SK-N-SH (cell line): Measurements from ENCODE around the gene FBXO44. TPM values are rescaled to one million over a fixed set of nuclear protein-coding genes. Genes with fewer than 3 reads are reported as not detected.

Experiments used
- CTCF ChIA-PET: fragments of 300-600, 350-600 bp; formaldehyde crosslinking; extraction: SDS; loops from one replicate; lab custom pipeline; 2021; lab: Yijun Ruan, JAX
- POLR2A ChIA-PET: fragments of 350-600 bp; sonication (Branson Sonifier 250); formaldehyde crosslinking; extraction: SDS; loops from one replicate; lab custom pipeline; 2020; ENCODE audit warnings: antibody characterized with exemption, inconsistent platforms; lab: Yijun Ruan, JAX
- DNase-seq: peaks from one replicate; pipeline ENCODE4 v3.0.0; 2012
- H2AFZ ChIP-seq: fragments of 200-600 bp; sonication (generic); 2 replicates; pipeline ENCODE4 v1.8.1; 2016; ENCODE audit warnings: antibody characterized with exemption, mild to moderate bottlenecking, low read depth
- H3F3A ChIP-seq: fragments of 200-600 bp; sonication (generic); replicated peaks from 2 replicates; pipeline ENCODE3; 2016; ENCODE audit warnings: antibody characterized with exemption, mild to moderate bottlenecking; ENCODE audit not compliant: insufficient read depth
- H3K27ac ChIP-seq, 2 experiments: fragments of 200-500 bp in 1 of 2; fragments of 200-600 bp in 1 of 2; sonication (Bioruptor generic) in 1 of 2; sonication (generic), shearing (Covaris generic) in 1 of 2; 2 replicates each; pipeline versions ENCODE4 v1.5.1 to v1.6.1; 2014 to 2016; ENCODE audit warnings: low read depth in 2 of 2, inconsistent platforms in 1 of 2, low read length in 1 of 2, mild to moderate bottlenecking in 1 of 2, mixed read lengths in 1 of 2
- H3K27me3 ChIP-seq: fragments of 200-600 bp; sonication (generic), shearing (Covaris generic); 2 replicates; pipeline ENCODE4 v1.6.1; 2016; ENCODE audit warnings: mixed run types; ENCODE audit not compliant: insufficient read depth
- H3K36me3 ChIP-seq, 2 experiments: fragments of 200-500 bp in 1 of 2; fragments of 200-600 bp in 1 of 2; sonication (Bioruptor generic) in 1 of 2; sonication (generic) in 1 of 2; replicated peaks in 1 of 2; 2 replicates each; pipeline versions ENCODE3 to v1.5.1; 2014 to 2016; ENCODE audit warnings: low read length in 1 of 2, mild to moderate bottlenecking in 1 of 2; ENCODE audit not compliant: insufficient read depth in 2 of 2, control insufficient read depth in 1 of 2
- H3K4me1 ChIP-seq, 2 experiments: fragments of 200-500 bp in 1 of 2; fragments of 200-600 bp in 1 of 2; sonication (Bioruptor generic) in 1 of 2; sonication (generic), shearing (Covaris generic) in 1 of 2; 2 replicates each; pipeline versions ENCODE4 v1.5.1 to v1.6.1; 2014 to 2016; ENCODE audit warnings: low read depth in 1 of 2, low read length in 1 of 2, mixed run types in 1 of 2; ENCODE audit not compliant: insufficient read depth in 2 of 2, control insufficient read depth in 1 of 2
- H3K4me2 ChIP-seq: fragments of 200-600 bp; sonication (generic), shearing (Covaris generic); 2 replicates; pipeline ENCODE4 v1.6.1; 2017; ENCODE audit warnings: mixed run types
- H3K4me3 ChIP-seq, 2 experiments: fragments of 200-500 bp in 1 of 2; fragments of 200-600 bp in 1 of 2; sonication (Bioruptor generic) in 1 of 2; sonication (generic), shearing (Covaris generic) in 1 of 2; 2 replicates each; pipeline versions ENCODE4 v1.5.1 to v1.8.1; 2014 to 2016; ENCODE audit warnings: low read depth in 2 of 2, inconsistent platforms in 1 of 2, low read length in 1 of 2, mild to moderate bottlenecking in 1 of 2, mixed read lengths in 1 of 2, moderate library complexity in 1 of 2
- H3K79me2 ChIP-seq: fragments of 200-600 bp; sonication (generic); 2 replicates; pipeline ENCODE4 v1.8.1; 2017; ENCODE audit warnings: mild to moderate bottlenecking; ENCODE audit not compliant: insufficient read depth
- H3K9ac ChIP-seq: fragments of 200-600 bp; sonication (generic); 2 replicates; pipeline ENCODE4 v1.6.1; 2017; ENCODE audit warnings: mixed run types
- H3K9me2 ChIP-seq: fragments of 200-600 bp; sonication (generic); 2 replicates; pipeline ENCODE4 v1.6.1; 2017; ENCODE audit warnings: mixed run types
- H3K9me3 ChIP-seq: fragments of 200-600 bp; sonication (generic); 2 replicates; pipeline ENCODE4 v1.6.1; 2017; ENCODE audit warnings: mixed run types, mild to moderate bottlenecking, moderate library complexity
- H4K20me1 ChIP-seq: fragments of 200-600 bp; sonication (generic); 2 replicates; pipeline ENCODE4 v1.6.1; 2017; ENCODE audit warnings: mild to moderate bottlenecking, mixed run types; ENCODE audit not compliant: insufficient read depth
- EP300 ChIP-seq, 2 experiments: IDR thresholded peaks; 2 replicates each; pipeline versions ENCODE4 v1.4.0 to v1.6.1; 2012; ENCODE audit warnings: borderline replicate concordance in 1 of 2, low read depth in 1 of 2, low read length in 1 of 2
- EZH2phosphoT487 ChIP-seq: fragments of 200-600 bp; sonication (generic); IDR thresholded peaks from 2 replicates; pipeline ENCODE4 v1.6.1; 2017; ENCODE audit warnings: low read depth, mixed run types, mild to moderate bottlenecking, antibody characterized with exemption, moderate library complexity, borderline replicate concordance
- FOSL2 ChIP-seq: IDR thresholded peaks from 2 replicates; pipeline ENCODE4 v1.4.0; 2012; ENCODE audit warnings: low read depth, mild to moderate bottlenecking, moderate library complexity, borderline replicate concordance
- GABPA ChIP-seq: IDR thresholded peaks from 2 replicates; pipeline ENCODE4 v1.4.0; 2012; ENCODE audit warnings: low read depth, mild to moderate bottlenecking
- GATA2 ChIP-seq: sonication (generic); formaldehyde crosslinking; IDR thresholded peaks from 2 replicates; pipeline ENCODE4 v1.5.0; 2020; ENCODE audit warnings: mild to moderate bottlenecking, missing genetic modification reagents
- JUND ChIP-seq: IDR thresholded peaks from 2 replicates; pipeline ENCODE4 v1.4.0; 2012
- MEF2A ChIP-seq: IDR thresholded peaks from 2 replicates; pipeline ENCODE4 v1.4.0; 2012; ENCODE audit warnings: low read depth, borderline replicate concordance
- MXI1 ChIP-seq: IDR thresholded peaks from 2 replicates; pipeline ENCODE4 v1.6.1; 2012; ENCODE audit warnings: mild to moderate bottlenecking, low read depth, low read length, improper control_type of control experiment
- NFIC ChIP-seq: IDR thresholded peaks from 2 replicates; pipeline ENCODE4 v1.4.0; 2012; ENCODE audit warnings: borderline replicate concordance
- RXRA ChIP-seq: IDR thresholded peaks from 2 replicates; pipeline ENCODE4 v1.4.0; 2012; ENCODE audit warnings: low read depth, mild to moderate bottlenecking, borderline replicate concordance
- TAF1 ChIP-seq: IDR thresholded peaks from 2 replicates; pipeline ENCODE4 v1.6.1; 2012; ENCODE audit warnings: low read depth, mild to moderate bottlenecking, low read length, moderate library complexity, borderline replicate concordance
- TEAD4 ChIP-seq: IDR thresholded peaks from 2 replicates; pipeline ENCODE4 v1.4.0; 2012; ENCODE audit warnings: mild to moderate bottlenecking, borderline replicate concordance; ENCODE audit not compliant: insufficient read depth
- WGBS: methylation state at CpG from one replicate; pipeline ENCODE4 v1.1.6; 2017; ENCODE audit warnings: low lambda C conversion rate; 5-methylcytosine and 5-hydroxymethylcytosine counted together
- polyA plus RNA-seq, 3 experiments: library from polyadenylated mRNA; depleted of rRNA; stranded (reverse); fragments of >200 nt; gene quantifications; 2 replicates each; pipeline ENCODE4 v1.2.3, GENCODE V29; 2012
- TF ChIP-seq, protein P1 (sequence below): IDR thresholded peaks from 2 replicates; pipeline ENCODE4 v1.4.0; 2012; ENCODE audit warnings: low read depth, borderline replicate concordance
- TF ChIP-seq, protein P2 (sequence below): IDR thresholded peaks from 2 replicates; pipeline ENCODE4 v1.6.1; 2012; ENCODE audit warnings: mild to moderate bottlenecking, low read depth, low read length, moderate library complexity
- TF ChIP-seq, protein P3 (sequence below): IDR thresholded peaks from 2 replicates; pipeline ENCODE4 v1.4.0; 2012; ENCODE audit warnings: low read depth, borderline replicate concordance

FBXO44 gene
- polyA plus RNA-seq, 1 of the 3 experiments (the other 2 are of a cell fraction) = 42.8 TPM

DNA sequence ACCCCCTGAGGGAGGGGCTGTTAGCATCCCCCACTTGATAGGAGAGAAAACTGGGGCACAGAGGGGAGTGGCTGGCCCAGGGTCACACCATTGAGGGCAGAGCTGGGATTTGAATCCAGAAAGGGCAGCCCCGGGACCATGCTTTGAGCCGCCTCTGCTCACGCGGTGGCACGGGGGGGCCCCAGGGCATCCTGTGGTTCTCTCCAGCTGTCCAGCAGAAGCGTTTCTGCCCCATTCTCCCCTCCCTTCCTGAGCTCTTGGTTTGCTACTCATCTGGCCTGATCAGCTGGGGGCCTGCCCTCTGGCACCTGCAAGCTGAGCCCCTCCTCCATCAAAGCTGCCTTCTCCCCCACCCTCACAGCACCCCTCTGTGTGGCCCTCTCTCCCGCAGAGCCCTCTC lies 37.9 kb upstream of the FBXO44 start (continued):
- no peak for TF ChIP-seq EP300 (IDR thresholded peaks at IDR 0.05; ENCODE audit: borderline replicate concordance in 1 of 2, low read depth in 1 of 2, low read length in 1 of 2)
- TF ChIP-seq, protein P1, sequence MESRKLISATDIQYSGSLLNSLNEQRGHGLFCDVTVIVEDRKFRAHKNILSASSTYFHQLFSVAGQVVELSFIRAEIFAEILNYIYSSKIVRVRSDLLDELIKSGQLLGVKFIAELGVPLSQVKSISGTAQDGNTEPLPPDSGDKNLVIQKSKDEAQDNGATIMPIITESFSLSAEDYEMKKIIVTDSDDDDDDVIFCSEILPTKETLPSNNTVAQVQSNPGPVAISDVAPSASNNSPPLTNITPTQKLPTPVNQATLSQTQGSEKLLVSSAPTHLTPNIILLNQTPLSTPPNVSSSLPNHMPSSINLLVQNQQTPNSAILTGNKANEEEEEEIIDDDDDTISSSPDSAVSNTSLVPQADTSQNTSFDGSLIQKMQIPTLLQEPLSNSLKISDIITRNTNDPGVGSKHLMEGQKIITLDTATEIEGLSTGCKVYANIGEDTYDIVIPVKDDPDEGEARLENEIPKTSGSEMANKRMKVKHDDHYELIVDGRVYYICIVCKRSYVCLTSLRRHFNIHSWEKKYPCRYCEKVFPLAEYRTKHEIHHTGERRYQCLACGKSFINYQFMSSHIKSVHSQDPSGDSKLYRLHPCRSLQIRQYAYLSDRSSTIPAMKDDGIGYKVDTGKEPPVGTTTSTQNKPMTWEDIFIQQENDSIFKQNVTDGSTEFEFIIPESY = no peak

DNA sequence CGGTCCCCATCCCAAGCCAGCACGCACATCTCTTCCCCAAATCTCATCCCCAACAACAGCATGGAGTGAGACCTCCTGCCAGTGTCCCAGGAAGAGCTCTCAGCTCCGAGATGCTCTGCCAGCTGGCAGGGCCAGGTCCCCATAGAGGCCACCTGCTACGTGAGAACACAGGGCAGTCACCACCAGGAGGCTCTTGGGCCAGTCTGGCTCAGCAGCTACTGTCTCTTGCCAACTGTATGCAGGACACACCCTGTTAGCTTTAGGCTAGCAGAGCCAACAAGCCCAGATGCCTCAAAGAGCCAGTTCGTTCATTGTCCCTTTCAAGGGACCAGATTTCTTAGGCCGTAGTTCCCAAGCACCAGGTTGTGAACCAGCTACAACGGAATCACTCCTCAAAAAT lies 37.4 kb upstream of the FBXO44 start:
- no peak overlapping the region for H2AFZ ChIP-seq
- H3K27ac ChIP-seq = no peak overlapping the region
- no peaks in the 10 kb centered on the region for H3K36me3 ChIP-seq
- no peaks in the 10 kb centered on the region for H3K9me3 ChIP-seq
- TF ChIP-seq GATA2 (no peak), NFIC (no peak), EZH2phosphoT487 (no peak), GABPA (no peak), JUND (no peak), MEF2A (no peak), RXRA (no peak), TEAD4 (no peak), MXI1 (no peak), TAF1 (no peak), FOSL2 (no peak)
- TF ChIP-seq, protein P2, sequence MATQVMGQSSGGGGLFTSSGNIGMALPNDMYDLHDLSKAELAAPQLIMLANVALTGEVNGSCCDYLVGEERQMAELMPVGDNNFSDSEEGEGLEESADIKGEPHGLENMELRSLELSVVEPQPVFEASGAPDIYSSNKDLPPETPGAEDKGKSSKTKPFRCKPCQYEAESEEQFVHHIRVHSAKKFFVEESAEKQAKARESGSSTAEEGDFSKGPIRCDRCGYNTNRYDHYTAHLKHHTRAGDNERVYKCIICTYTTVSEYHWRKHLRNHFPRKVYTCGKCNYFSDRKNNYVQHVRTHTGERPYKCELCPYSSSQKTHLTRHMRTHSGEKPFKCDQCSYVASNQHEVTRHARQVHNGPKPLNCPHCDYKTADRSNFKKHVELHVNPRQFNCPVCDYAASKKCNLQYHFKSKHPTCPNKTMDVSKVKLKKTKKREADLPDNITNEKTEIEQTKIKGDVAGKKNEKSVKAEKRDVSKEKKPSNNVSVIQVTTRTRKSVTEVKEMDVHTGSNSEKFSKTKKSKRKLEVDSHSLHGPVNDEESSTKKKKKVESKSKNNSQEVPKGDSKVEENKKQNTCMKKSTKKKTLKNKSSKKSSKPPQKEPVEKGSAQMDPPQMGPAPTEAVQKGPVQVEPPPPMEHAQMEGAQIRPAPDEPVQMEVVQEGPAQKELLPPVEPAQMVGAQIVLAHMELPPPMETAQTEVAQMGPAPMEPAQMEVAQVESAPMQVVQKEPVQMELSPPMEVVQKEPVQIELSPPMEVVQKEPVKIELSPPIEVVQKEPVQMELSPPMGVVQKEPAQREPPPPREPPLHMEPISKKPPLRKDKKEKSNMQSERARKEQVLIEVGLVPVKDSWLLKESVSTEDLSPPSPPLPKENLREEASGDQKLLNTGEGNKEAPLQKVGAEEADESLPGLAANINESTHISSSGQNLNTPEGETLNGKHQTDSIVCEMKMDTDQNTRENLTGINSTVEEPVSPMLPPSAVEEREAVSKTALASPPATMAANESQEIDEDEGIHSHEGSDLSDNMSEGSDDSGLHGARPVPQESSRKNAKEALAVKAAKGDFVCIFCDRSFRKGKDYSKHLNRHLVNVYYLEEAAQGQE = no peak
- TF ChIP-seq, protein P3, sequence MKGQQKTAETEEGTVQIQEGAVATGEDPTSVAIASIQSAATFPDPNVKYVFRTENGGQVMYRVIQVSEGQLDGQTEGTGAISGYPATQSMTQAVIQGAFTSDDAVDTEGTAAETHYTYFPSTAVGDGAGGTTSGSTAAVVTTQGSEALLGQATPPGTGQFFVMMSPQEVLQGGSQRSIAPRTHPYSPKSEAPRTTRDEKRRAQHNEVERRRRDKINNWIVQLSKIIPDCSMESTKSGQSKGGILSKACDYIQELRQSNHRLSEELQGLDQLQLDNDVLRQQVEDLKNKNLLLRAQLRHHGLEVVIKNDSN = no peak
- no peak overlapping the region for H3K4me2 ChIP-seq
- no peaks in the 10 kb centered on the region for H4K20me1 ChIP-seq
- H3F3A ChIP-seq = no peaks in the 10 kb centered on the region
- no peaks in the 10 kb centered on the region for H3K9me2 ChIP-seq
- ChIA-PET CTCF (interaction anchor here (1.0 to 2.4 kb wide), 5 partner anchors 9 to 295 kb away, joined by 3 to 6 read pairs (median 3); no protein-coding TSS in a partner anchor), POLR2A (no interaction called here)
- H3K9ac ChIP-seq = no peak overlapping the region
- no peak for DNase-seq
- peaks cover 0 to 6% of the 10 kb centered on the region in 2 experiments; a peak in 1 of 4 replicates for H3K4me1 ChIP-seq
- WGBS = 35% methylated on average over 5 of the region's 7 CpGs
- H3K27me3 ChIP-seq = no peaks in the 10 kb centered on the region
- no peaks in the 10 kb centered on the region for H3K79me2 ChIP-seq
- no peak overlapping the region for H3K4me3 ChIP-seq
